H1 (cell line): ENCODE measurements around the gene JTB. TPM values are rescaled to one million over a fixed set of nuclear protein-coding genes. Genes with fewer than 3 reads are reported as not detected.

ENCODE experiments used
- polyA plus RNA-seq, 7 experiments: library from polyadenylated mRNA; depleted of rRNA in 3 of 7; stranded (reverse) in 5 of 7; unstranded in 2 of 7; fragments of >200 nt in 5 of 7; fragments of 200-250 nt in 2 of 7; gene quantifications; 1 replicate in 5 of 7; 2 replicates in 1 of 7; 4 replicates in 1 of 7; pipeline versions ENCODE4 v1.2.1 to v1.2.3, GENCODE V29; 2011 to 2013; ENCODE audit warnings: missing spikeins in 2 of 7, mixed read lengths in 2 of 7
- total RNA-seq: library from RNA; stranded (reverse); fragmentation: NEBNext Ultra II Directional; extraction: Animal tissue kit (Norgen Biotek cat#: 25700); gene quantifications from 2 replicates; pipeline ENCODE4 v1.2.1, GENCODE V29; 2021
- TF ChIP-seq, protein P1 (sequence below): fragments of 300-600 bp; sonication (generic); IDR thresholded peaks from 2 replicates; pipeline ENCODE4 v1.7.1; 2012; ENCODE audit warnings: low read length, moderate library complexity, mild to moderate bottlenecking, inconsistent platforms; ENCODE audit not compliant: insufficient replicate concordance

JTB gene
- total and polyA plus RNA-seq, 2 of the 8 experiments (the other 6 are each of a cell fraction or from before 2014, with no cell fraction given): 91.1 to 122 TPM

DNA sequence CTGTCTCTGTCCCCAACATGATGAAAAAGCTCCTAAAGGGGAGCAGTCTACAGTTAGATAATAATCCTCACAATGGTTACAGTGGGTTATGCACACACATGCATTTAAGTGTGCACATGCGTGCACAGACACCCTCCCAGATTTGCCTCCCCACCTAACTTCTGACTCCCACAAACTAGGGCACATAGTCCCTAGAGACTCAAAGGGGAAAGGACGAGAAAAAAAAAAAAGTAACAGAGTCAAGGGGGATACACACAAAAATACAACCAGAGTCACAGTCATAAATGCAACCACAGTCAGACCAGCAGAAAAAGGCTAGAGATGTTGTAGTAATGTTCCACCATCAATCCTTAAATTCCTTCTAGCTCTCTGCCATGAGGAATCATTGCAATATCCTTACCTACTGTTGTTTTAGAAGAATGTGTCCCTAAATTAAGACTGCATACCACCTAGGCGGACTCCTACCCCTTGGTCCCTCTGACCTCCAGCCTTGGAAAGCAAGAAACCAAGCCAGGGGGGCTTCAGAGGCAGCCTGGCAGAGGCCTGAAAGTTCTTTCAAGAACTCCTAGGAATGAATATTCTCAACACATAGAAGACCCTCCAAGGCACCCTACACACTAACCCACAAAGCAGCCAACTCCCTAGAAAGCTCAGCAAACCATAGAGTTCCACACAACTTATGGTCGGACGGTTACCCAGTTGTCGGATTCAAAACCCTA, 20.3 kb downstream of the JTB start (continued):
- TF ChIP-seq, protein P1, sequence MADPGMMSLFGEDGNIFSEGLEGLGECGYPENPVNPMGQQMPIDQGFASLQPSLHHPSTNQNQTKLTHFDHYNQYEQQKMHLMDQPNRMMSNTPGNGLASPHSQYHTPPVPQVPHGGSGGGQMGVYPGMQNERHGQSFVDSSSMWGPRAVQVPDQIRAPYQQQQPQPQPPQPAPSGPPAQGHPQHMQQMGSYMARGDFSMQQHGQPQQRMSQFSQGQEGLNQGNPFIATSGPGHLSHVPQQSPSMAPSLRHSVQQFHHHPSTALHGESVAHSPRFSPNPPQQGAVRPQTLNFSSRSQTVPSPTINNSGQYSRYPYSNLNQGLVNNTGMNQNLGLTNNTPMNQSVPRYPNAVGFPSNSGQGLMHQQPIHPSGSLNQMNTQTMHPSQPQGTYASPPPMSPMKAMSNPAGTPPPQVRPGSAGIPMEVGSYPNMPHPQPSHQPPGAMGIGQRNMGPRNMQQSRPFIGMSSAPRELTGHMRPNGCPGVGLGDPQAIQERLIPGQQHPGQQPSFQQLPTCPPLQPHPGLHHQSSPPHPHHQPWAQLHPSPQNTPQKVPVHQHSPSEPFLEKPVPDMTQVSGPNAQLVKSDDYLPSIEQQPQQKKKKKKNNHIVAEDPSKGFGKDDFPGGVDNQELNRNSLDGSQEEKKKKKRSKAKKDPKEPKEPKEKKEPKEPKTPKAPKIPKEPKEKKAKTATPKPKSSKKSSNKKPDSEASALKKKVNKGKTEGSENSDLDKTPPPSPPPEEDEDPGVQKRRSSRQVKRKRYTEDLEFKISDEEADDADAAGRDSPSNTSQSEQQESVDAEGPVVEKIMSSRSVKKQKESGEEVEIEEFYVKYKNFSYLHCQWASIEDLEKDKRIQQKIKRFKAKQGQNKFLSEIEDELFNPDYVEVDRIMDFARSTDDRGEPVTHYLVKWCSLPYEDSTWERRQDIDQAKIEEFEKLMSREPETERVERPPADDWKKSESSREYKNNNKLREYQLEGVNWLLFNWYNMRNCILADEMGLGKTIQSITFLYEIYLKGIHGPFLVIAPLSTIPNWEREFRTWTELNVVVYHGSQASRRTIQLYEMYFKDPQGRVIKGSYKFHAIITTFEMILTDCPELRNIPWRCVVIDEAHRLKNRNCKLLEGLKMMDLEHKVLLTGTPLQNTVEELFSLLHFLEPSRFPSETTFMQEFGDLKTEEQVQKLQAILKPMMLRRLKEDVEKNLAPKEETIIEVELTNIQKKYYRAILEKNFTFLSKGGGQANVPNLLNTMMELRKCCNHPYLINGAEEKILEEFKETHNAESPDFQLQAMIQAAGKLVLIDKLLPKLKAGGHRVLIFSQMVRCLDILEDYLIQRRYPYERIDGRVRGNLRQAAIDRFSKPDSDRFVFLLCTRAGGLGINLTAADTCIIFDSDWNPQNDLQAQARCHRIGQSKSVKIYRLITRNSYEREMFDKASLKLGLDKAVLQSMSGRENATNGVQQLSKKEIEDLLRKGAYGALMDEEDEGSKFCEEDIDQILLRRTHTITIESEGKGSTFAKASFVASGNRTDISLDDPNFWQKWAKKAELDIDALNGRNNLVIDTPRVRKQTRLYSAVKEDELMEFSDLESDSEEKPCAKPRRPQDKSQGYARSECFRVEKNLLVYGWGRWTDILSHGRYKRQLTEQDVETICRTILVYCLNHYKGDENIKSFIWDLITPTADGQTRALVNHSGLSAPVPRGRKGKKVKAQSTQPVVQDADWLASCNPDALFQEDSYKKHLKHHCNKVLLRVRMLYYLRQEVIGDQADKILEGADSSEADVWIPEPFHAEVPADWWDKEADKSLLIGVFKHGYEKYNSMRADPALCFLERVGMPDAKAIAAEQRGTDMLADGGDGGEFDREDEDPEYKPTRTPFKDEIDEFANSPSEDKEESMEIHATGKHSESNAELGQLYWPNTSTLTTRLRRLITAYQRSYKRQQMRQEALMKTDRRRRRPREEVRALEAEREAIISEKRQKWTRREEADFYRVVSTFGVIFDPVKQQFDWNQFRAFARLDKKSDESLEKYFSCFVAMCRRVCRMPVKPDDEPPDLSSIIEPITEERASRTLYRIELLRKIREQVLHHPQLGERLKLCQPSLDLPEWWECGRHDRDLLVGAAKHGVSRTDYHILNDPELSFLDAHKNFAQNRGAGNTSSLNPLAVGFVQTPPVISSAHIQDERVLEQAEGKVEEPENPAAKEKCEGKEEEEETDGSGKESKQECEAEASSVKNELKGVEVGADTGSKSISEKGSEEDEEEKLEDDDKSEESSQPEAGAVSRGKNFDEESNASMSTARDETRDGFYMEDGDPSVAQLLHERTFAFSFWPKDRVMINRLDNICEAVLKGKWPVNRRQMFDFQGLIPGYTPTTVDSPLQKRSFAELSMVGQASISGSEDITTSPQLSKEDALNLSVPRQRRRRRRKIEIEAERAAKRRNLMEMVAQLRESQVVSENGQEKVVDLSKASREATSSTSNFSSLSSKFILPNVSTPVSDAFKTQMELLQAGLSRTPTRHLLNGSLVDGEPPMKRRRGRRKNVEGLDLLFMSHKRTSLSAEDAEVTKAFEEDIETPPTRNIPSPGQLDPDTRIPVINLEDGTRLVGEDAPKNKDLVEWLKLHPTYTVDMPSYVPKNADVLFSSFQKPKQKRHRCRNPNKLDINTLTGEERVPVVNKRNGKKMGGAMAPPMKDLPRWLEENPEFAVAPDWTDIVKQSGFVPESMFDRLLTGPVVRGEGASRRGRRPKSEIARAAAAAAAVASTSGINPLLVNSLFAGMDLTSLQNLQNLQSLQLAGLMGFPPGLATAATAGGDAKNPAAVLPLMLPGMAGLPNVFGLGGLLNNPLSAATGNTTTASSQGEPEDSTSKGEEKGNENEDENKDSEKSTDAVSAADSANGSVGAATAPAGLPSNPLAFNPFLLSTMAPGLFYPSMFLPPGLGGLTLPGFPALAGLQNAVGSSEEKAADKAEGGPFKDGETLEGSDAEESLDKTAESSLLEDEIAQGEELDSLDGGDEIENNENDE: no peak
